HEK293T (cell line): Measurements from ENCODE around the gene AMOT.

ENCODE experiments used
- CTCF ChIA-PET: fragments of 350-600 bp; formaldehyde crosslinking; extraction: SDS; loops from one replicate; lab custom pipeline; 2021; ENCODE audit warnings: antibody characterized with exemption, inconsistent platforms; lab: Yijun Ruan, JAX
- POLR2A ChIA-PET: fragments of 350-600 bp; formaldehyde crosslinking; extraction: SDS; loops from one replicate; lab custom pipeline; 2020; ENCODE audit warnings: antibody characterized with exemption, inconsistent platforms; lab: Yijun Ruan, JAX
- DNase-seq: peaks from one replicate; pipeline ENCODE4 v3.0.0; 2012; ENCODE audit warnings: mixed read lengths; ENCODE audit errors: extremely low spot score
- ARNT ChIP-seq: fragments of 450-650 bp; IDR thresholded peaks from 2 replicates; pipeline ENCODE4 v1.6.1; 2017; ENCODE audit warnings: mild to moderate bottlenecking
- BHLHE40 ChIP-seq: fragments of 450-650 bp; IDR thresholded peaks from 2 replicates; pipeline ENCODE4 v1.6.1; 2016; ENCODE audit warnings: mild to moderate bottlenecking, moderate library complexity, borderline replicate concordance
- CTBP1 ChIP-seq: fragments of 450-650 bp; IDR thresholded peaks from 2 replicates; pipeline ENCODE4 v1.6.1; 2016; ENCODE audit warnings: borderline replicate concordance
- ELF4 ChIP-seq: fragments of 450-650 bp; IDR thresholded peaks from 2 replicates; pipeline ENCODE4 v1.6.1; 2017; ENCODE audit warnings: antibody characterized with exemption
- FOXA1 ChIP-seq: fragments of 450-650 bp; IDR thresholded peaks from 2 replicates; pipeline ENCODE4 v1.6.1; 2016; ENCODE audit warnings: mild to moderate bottlenecking
- FOXK2 ChIP-seq: fragments of 450-650 bp; IDR thresholded peaks from 2 replicates; pipeline ENCODE4 v1.6.1; 2016; ENCODE audit warnings: mild to moderate bottlenecking
- FOXM1 ChIP-seq: fragments of 450-650 bp; IDR thresholded peaks from 2 replicates; pipeline ENCODE4 v1.6.1; 2017; ENCODE audit warnings: mild to moderate bottlenecking, borderline replicate concordance
- HDGF ChIP-seq: fragments of 450-650 bp; IDR thresholded peaks from 2 replicates; pipeline ENCODE4 v1.6.1; 2017; ENCODE audit warnings: antibody characterized with exemption, borderline replicate concordance
- L3MBTL2 ChIP-seq: fragments of 450-650 bp; conservative IDR thresholded peaks from 2 replicates; pipeline ENCODE4 v1.6.1; 2016; ENCODE audit warnings: mild to moderate bottlenecking
- LEF1 ChIP-seq: fragments of 450-650 bp; IDR thresholded peaks from 2 replicates; pipeline ENCODE4 v1.6.1; 2017; ENCODE audit warnings: mild to moderate bottlenecking, borderline replicate concordance
- PKNOX1 ChIP-seq: fragments of 450-650 bp; IDR thresholded peaks from 2 replicates; pipeline ENCODE4 v1.6.1; 2016
- SP1 ChIP-seq: fragments of 450-650 bp; IDR thresholded peaks from 2 replicates; pipeline ENCODE4 v1.6.1; 2017
- SUZ12 ChIP-seq: fragments of 450-650 bp; IDR thresholded peaks from 2 replicates; pipeline ENCODE4 v1.6.1; 2016; ENCODE audit warnings: mild to moderate bottlenecking
- TARDBP ChIP-seq: fragments of 450-650 bp; IDR thresholded peaks from 2 replicates; pipeline ENCODE4 v1.6.1; 2016
- ZNF384 ChIP-seq: fragments of 450-650 bp; IDR thresholded peaks from 2 replicates; pipeline ENCODE4 v1.6.1; 2016

The AMOT gene

GRCh38 chrX:112735147-112735546 lies 105.5 kb downstream of the AMOT start:
- ChIA-PET POLR2A (no interaction called here), CTCF (no interaction called here)
- TF ChIP-seq PKNOX1 (no peak), ZNF384 (no peak), HDGF (no peak), TARDBP (no peak), CTBP1 (no peak), FOXM1 (no peak), ARNT (no peak), L3MBTL2 (no peak), LEF1 (no peak), BHLHE40 (no peak)
- DNase-seq = no peak

GRCh38 chrX:112734290-112734689 lies 106.3 kb downstream of the AMOT start:
- POLR2A ChIA-PET = no interaction called here
- CTCF ChIA-PET = interaction anchor here (0.6 kb wide), 2 partner anchors 647 to 1637 kb away, joined by 3 read pairs; no protein-coding TSS in a partner anchor

GRCh38 chrX:112731793-112732192 lies 108.8 kb downstream of the AMOT start:
- no peak for DNase-seq
- TF ChIP-seq L3MBTL2 (no peak), ELF4 (no peak), SP1 (no peak), ZNF384 (no peak), HDGF (no peak), PKNOX1 (no peak), FOXA1 (no peak), FOXK2 (no peak), SUZ12 (no peak), LEF1 (no peak)
- CTCF ChIA-PET = no interaction called here
- POLR2A ChIA-PET = no interaction called here

More at GRCh38 chrX:112734290-112734689, 106.3 kb downstream of the AMOT start:
- no peak for TF ChIP-seq HDGF
- TF ChIP-seq SUZ12 = no peak
- TF ChIP-seq ZNF384 = no peak
- DNase-seq = no peak
